NB4 (cell line): ENCODE measurements around the gene ZNRF3.

Experiments used
- DNase-seq: peaks from one replicate; pipeline ENCODE4 v3.0.0; 2010; ENCODE audit warnings: low read depth
- H3K4me3 ChIP-seq: one replicate; pipeline ENCODE4 v1.5.1; 2011; ENCODE audit warnings: mild to moderate bottlenecking, low read depth, low read length, moderate library complexity
- MYC ChIP-seq: IDR thresholded peaks from 2 replicates; pipeline ENCODE4 v1.6.1; 2011; ENCODE audit warnings: low read depth, low read length
- POLR2A ChIP-seq: IDR thresholded peaks from 2 replicates; pipeline ENCODE4 v1.6.1; 2011; ENCODE audit warnings: mild to moderate bottlenecking; ENCODE audit not compliant: insufficient read length; ENCODE audit errors: extremely low read depth
- TF ChIP-seq, protein P1 (sequence below): IDR thresholded peaks from 2 replicates; pipeline ENCODE4 v1.6.1; 2011; ENCODE audit warnings: low read depth, low read length
- TF ChIP-seq, protein P2 (sequence below): IDR thresholded peaks from one replicate; pipeline ENCODE4 v1.5.1; 2012; ENCODE audit warnings: low read depth, low read length

Gene ZNRF3

DNA sequence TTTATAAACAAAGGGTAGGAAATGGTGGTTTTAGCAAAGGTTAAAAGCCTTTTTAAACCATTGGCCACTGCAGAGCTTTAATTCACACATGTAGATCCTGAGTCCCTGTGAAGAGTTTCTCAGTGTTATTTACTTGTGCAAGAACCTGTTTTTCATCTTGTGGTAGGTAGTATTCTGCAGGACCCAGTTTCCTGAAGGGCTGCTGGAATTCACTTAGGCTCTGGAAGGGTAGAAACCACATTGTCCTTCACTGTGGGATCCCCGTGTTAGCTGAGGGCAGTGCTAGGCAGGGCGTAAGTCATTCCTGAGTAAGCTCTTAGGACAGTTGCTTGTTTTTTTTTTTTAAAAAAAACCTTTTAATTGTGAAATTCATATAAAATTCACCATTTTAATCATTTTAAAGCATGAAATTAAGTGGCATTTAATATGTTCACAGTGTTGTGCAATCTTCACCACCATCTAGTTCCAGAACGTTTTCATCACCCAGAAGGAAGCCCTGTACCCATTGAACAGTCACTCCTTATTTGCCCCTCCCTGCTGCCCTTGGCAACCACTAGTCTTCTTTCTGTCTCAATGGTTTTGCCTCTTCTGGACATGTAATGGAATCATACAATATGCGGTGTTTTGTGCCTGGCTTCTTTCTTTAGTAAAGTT lies 100.5 kb downstream of the ZNRF3 start:
- TF ChIP-seq, protein P1, sequence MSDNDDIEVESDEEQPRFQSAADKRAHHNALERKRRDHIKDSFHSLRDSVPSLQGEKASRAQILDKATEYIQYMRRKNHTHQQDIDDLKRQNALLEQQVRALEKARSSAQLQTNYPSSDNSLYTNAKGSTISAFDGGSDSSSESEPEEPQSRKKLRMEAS: no peak
- TF ChIP-seq, protein P2, sequence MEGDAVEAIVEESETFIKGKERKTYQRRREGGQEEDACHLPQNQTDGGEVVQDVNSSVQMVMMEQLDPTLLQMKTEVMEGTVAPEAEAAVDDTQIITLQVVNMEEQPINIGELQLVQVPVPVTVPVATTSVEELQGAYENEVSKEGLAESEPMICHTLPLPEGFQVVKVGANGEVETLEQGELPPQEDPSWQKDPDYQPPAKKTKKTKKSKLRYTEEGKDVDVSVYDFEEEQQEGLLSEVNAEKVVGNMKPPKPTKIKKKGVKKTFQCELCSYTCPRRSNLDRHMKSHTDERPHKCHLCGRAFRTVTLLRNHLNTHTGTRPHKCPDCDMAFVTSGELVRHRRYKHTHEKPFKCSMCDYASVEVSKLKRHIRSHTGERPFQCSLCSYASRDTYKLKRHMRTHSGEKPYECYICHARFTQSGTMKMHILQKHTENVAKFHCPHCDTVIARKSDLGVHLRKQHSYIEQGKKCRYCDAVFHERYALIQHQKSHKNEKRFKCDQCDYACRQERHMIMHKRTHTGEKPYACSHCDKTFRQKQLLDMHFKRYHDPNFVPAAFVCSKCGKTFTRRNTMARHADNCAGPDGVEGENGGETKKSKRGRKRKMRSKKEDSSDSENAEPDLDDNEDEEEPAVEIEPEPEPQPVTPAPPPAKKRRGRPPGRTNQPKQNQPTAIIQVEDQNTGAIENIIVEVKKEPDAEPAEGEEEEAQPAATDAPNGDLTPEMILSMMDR: no peak
- TF ChIP-seq MYC (no peak), POLR2A (no peak)
- H3K4me3 ChIP-seq: no peak overlapping the region
- DNase-seq: peak; percentile 55

DNA sequence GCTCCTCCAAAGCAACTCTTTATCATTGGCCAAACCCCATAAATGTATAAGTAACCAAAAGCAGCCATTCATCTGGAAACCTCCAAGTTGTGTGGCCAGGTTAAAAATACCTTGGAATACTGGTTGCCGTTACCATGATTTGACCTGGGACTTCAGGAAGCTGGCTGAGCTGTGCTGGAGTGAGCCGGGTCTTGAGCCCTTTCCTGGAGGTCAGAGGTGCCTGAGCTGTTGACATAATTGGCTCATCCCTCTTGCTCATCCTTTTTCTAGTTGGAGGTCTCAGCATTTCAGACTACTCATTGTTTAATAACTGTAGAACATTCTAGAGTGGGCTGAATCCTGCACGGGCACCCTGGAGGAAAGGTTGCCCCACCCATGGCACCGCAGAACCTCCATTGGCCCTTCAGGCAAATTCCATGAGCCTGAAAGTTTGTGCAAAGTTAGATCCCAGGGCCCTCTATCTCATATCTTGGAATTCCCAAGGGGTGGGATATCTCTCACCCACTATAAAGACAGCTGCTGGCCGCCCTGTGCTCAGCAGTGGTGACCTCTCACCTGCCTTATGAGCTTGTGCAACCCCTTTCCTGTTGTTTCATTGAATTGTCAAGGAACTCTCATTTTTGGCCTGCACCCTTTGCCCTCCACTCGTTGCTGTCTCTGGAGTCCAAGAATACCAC lies 101.2 kb downstream of the ZNRF3 start:
- TF ChIP-seq POLR2A (no peak), MYC (no peak)
- TF ChIP-seq, protein P2: no peak
- TF ChIP-seq, protein P1: no peak
- no peak overlapping the region for H3K4me3 ChIP-seq

DNA sequence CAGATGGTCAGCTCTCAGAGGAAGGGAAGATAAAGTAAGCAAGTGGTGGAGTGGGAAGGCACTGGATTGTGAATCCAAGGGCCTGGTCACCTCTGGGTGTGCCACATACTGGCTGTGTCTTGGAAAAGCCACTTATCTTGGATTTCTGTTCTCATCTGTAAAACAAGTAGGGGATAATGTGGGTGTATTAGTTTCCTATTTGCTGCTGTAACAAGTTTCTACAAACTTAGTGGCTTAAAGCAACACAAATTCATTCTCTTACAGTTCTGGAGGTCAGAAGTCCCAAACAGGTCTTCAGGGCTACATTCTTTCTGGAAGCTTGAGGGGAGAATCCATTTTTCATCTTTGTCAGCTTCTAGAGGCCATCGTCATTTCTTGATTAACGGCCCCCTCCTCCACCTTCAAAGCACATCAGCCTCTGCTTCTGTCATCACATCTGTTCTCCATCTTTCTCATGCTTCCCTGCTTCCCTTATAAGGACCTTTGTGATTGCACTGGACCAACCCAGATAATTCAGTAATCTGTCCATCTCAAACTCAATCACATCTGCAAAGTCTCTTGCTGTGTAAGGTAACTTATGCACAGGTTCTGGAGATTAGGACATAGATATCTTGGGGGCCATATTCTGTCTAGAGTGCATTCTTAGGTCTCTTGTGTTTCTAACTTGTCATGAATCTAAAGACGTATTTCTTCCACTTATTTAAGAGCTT lies 102.4 kb downstream of the ZNRF3 start:
- H3K4me3 ChIP-seq: no peak overlapping the region
- DNase-seq: no peak
- TF ChIP-seq POLR2A: no peak
- TF ChIP-seq, protein P2: no peak
- TF ChIP-seq MYC: no peak
- TF ChIP-seq, protein P1: no peak

More for the DNA sequence above, 101.2 kb downstream of the ZNRF3 start:
- no peak for DNase-seq

DNA sequence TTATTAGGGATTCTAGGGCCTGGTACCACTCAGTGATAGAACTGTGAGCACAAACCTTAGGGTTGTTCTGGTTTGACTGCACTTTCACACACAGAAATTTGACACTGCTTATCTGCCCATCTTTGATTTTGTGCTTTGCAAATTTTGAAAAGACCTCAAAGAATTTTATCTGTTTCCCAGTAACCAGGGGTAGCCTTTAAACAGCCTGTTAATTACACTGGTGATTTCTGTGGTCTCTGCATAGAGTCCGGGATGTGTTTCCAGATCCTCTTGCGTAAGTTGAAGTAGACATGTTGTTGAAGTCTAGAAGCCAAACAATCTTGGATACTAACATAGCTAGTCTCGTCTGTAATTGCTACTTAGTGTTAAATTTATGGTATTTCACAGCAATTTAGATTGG lies 103.0 kb downstream of the ZNRF3 start:
- TF ChIP-seq POLR2A (no peak), MYC (no peak)
- TF ChIP-seq, protein P1: no peak
- no peak for DNase-seq
- H3K4me3 ChIP-seq: no peak overlapping the region

DNA sequence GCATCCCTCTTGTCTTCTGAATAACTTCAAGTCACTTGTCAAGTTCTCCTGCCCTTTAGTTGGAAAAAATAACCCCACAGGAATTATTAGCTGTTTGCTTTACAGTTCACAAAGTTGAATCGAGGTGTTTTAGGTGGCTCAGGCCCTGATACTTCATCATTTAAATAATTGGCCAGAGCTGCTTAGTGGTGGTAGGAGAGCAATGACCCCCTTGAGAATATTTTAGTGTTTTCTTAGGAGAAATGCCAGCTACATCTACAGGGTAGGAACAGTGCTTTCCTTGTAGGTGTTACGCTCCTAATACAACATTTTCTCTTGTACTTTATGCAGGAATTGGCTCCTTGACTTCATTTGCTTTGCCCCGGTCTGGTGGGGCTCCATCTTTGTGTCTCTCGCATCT lies 105.1 kb downstream of the ZNRF3 start:
- H3K4me3 ChIP-seq: no peak overlapping the region
- TF ChIP-seq POLR2A (no peak), MYC (no peak)
- TF ChIP-seq, protein P2: no peak
- TF ChIP-seq, protein P1: no peak
- no peak for DNase-seq

DNA sequence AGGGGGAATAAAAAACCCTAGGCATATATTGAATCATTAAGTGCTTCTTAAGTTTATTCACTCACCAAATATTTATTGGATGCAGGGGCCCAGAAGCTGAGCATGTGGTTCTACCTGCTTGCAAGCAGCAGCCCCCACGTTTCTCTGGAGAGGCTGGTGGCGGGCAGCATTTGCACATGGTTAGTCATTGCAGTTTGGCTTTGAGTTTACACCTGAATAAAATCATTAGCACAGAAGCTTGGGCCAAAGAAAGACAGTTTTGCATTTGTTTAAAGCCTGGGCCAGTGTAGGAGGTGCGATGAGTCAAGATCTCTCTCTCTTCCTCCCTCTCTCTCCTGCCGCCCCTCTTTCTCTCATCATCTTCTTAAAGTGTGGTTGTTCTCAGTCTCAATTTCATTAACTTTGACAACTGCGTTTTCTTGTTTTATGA lies 105.7 kb downstream of the ZNRF3 start:
- H3K4me3 ChIP-seq: no peak overlapping the region
- TF ChIP-seq, protein P1: no peak
- DNase-seq: peak; percentile 12
